Right renal pelvis (tissue), 4 donors: ENCODE data around the gene BIN1. TPM values are rescaled to one million over a fixed set of nuclear protein-coding genes. Genes with fewer than 3 reads are reported as not detected.
A peak's percentile ranks its signal among the peaks of the same experiment; 100 is the strongest.
"Not testable (repeated sequence)": the region's sequence is repeated elsewhere in the genome, so short reads cannot be mapped to it uniquely, and the experiment has no call there.

ENCODE experiments used
- DNase-seq, 4 donors: peaks; one replicate each; pipeline ENCODE4 v3.0.0-alpha.2; 2013; ENCODE audit warnings: low read depth in 4 of 4, low spot score in 3 of 4, missing footprints in 1 of 4
- polyA plus RNA-seq, 4 donors: library from polyadenylated mRNA; unstranded; fragments of 120-200 nt; gene quantifications; one replicate each; pipeline ENCODE4 v1.2.1, GENCODE V29; 2013; ENCODE audit not compliant: insufficient read length in 4 of 4

Gene BIN1
- polyA plus RNA-seq, 4 donors, result 89.2 to 142 (median 92.8) TPM

DNA sequence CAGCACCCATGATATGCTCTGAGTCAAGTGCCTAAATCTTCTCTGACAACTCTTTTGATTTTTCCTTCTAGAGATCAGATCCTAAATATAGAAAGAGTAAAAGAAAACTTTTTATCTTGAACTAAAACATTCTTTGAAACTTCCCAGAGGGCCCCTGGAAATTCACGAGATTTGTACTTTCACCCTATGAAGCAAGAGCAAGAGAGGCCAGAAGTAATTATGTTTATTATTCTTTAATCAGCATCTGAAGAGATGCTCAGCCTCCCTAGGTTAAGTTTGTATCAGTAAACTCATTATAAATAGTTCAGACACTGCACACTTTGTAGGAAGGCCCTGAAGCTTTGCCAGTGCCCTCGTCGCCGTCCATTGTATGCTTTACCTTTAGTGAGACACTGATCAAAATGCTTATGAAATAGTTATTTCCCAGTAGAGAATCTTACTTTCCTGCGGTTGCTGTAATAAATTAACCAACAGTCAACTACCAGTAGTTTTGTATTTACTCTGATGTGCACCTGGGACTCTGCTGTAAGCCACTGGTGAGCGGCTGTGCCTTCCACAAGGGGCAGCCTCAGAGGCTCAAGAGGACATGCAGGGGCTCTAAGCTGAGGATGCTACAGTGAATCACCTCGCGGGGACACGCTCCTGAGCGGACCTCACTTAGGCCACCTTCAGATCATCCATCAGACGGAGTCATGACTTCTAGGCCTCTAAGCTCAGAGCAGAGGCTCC lies 71.9 kb downstream of the BIN1 start:
- DNase-seq, result no peak

DNA sequence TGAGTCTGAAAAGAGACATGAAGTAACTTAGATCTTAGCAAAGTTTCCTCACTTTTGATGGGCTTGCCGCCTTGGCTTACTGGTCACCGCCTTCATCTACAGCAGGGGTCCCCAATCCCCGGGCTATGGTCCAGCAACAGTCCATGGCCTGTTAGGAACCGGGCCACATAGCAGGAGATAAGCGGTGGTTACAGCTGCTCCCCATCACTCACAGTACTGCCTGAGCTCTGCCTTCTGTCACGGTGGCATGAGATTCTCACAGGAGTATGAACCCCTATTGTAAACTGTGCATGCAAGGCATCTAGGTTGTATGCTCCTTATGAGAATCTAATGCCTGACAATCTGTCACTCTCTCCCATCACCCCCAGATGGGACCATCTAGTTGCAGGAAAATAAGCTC lies 72.9 kb downstream of the BIN1 start:
- no peak for DNase-seq

DNA sequence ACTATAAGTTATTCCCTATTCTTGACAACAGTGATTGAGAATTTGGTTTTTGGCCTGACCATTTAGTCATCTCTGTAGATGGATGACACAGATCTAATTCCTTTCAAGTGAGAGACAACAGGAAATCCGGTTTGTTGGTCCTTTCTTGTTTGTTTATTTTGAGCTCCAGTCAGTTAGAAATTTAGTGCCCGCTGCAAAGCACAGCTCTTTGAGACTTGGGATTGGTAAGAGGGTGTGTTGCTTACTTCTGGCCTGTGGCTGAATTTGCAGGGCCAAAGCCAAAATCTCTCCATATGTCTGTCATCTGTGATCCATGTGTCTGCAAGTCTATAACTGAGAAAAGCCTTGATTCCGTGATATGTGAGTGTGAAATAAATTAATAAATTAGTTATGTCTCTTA lies 74.3 kb downstream of the BIN1 start:
- DNase-seq, result no peak

DNA sequence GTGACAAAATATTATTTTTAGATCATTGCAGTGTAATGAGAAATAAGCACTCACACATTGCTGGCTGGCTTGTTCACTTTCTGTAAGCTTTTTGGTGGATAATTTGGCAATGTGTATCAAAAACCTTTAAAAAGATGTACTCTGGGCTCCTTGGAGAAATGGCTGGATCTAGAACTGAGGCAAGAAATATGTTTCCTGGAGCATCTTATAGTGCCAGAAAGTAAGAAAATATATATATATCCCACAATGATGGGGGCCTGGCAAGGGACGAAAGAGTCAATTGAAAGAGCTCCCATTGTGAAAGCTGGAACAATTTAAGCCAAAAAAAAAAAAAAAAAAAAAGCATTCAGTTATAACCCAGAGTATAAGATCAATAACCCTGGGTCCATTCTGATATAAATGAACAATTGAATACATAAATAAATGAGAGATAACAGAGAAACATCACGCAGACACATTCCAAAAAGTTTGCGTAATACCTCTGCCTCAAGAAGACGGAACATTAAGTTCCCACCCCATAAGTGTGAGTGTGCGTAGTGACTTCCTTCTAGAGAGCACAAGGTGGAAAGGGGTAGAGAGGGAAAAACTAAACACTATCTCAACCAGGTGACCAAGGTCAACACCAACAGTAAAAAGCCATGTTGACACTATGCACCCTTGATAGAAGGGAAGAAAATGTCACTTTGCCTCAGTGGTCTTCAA lies 77.5 kb downstream of the BIN1 start:
- no peak for DNase-seq

DNA sequence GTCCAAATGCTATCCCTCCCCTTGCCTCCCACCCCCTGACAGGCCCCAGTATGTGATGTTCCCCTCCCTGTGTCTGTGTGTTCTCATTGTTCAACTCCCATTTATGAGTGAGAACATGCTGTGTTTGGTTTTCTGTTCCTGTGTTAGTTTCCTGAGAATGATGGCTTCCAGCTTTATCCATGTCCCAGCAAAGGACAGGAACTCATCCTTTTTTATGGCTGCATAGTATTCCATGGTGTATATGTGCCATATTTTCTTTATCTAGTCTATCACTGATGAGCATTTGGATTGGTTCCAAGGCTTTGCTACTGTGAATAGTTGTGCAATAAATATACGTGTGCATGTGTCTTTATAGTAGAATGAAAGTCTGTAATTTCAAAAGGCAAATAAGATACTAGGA lies 78.2 kb downstream of the BIN1 start:
- not testable (repeated sequence) for DNase-seq

DNA sequence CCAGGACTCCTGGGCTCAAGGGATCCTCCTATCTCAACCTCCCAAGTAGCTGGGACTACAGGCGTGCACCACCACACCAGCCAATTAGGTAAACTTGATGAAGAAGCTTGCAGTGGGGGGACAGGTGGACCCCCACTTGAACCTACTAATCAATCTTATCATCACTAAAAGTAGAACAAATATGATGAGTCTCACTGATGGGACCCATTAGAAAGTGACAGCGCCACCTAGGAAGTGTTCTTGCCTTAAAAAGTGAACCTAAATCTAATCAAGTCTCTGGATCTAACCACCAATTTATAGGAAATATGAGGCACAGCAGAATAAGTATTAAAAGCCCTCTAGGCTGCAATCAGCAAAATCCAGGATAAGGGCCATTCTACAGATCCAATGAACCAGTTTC lies 79.2 kb downstream of the BIN1 start:
- DNase-seq, result no peak

DNA sequence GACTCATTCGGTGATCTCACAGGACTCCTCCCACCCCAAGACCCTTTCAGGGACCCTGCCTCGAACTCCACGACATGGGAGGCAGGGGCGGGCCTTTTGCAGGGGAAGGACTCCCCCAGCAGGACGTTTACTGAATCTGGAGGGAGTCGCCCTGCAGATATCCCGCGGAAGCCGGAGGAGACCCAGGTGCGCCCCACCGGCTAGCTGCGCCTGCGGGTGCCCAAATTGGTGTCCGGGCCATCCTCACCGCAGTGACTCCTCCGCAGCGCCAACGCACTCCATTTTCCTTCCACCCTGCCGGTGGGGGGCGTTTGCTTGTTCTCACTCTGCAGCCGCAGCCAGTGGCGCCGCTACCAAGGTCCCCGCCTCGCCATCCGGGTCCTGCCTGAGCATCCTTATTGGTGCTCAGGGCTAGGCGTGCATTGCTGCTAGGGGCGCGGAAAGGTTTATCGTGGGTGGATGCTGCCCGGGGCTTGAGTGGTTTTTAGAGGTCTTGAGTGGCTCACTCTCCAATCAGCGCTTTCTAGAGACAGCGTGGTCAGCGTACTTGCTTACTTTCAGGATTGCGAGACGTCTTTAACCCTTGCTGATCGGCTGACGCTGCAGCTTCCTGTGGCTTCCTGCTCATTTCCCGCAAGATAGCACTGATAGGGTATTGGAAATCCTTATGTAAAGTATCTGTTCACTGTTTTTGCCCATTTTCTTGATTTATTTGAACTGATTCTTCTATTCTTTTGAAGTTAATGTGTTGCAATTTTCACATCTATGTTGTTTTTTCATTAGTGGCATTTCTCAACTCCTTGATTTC lies 81.4 kb downstream of the BIN1 start:
- peak in 3 of 4 donors; percentile 50 to 62 (median 51) for DNase-seq

DNA sequence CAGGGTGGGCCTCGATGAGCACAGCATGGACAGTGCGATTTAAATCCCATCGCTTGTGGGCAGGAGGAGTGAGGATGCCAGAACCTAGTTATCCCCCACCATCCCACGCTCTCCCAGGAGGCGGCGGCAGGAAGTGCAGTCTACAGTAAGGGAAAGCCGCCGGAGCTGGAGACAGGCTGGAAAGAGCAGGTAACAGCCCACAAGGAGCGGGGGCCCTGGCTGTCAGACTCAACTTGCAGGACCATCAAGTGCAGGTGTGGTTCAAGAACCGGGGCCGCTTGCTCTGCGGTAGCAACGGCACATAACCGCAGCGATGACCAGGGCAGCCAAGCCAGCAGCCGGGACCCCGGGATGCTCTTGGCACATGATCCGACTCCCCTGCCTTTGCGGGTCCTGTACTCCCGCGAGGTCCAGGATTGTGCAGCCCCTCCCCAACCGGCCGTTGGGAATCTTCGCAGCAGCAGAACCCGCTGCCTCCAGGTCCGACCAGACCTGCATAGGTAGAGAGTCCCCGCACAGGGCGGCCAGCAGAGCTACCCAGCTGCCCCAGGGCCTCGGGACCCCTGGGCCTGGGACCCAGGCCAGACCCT lies 82.1 kb downstream of the BIN1 start:
- peak in 3 of 4 donors; percentile 31 to 37 (median 32) for DNase-seq

DNA sequence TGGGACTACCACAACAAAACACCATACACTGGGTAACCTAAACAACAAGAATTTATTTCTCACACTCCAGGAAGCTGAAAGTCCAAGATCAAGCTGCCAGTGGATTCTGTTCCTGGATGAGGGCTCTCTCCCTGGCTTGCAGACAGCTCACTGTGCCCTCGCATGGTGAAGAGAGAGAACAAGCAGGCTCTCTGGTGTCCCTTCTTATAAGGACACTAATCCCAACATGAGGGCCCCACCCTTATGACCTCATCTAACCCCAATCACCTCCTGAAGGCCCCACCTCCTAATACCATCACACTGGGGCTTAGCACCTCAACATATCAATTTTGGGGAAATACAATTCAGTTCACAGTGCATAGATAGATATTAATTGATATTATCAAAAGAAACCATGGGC lies 83.5 kb downstream of the BIN1 start:
- DNase-seq, result no peak

DNA sequence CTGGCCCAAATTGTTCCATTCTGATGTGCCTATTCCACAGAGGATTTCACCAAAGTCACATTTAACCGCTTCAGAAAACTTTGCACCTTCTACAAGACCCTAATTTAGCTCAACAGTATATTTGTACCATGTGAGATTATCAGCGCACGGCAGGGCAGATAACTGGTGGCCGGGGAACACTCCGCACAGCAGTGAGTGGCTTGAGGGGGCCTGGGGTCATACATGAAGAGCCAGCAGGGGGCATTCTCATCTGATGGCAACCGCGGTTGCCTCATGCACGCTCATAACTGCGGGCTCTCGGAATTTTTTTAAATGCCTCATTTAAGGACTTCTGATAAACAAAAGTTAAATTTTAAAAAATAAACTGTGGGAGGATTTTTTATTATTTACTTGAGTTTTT lies 84.1 kb downstream of the BIN1 start:
- DNase-seq, result no peak

DNA sequence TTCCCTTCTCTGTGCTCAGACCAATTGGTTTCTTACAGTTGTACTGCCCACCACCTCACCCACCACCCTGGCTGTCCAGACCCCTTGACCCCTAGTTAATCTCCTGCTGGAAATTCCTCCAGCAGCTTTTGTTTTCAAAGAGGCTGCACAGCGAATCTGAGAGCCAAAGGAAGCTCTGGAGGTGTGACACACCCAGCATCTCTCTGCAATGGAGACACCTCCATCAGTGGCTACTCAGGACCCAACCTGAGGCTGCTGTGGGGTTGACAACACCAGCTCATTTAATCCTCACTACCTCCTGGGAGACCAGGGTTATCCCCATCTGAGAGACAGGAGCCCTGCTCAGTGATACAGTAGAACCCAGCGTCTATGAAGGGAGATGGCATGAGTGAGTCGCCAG lies 86.4 kb downstream of the BIN1 start:
- DNase-seq, result no peak

DNA sequence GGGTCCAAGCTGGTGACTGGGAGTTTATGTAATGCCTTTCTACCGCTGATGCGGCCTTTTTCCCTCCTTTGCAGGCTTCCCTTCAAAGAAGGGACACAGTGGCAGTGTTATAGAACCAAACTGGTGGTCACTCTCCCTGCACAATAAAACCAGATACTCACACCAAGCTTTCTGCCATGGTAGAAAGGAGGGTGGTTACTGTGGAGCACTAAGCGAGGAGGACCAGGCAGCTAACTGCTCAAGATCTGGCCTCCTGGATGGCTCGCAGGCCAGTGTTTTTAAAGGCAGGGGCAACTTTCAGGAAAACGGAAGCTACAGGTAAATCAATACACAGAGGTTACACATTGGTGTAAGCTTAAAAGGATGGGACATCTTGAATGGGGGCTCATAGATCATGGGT lies 89.4 kb downstream of the BIN1 start:
- no peak for DNase-seq

DNA sequence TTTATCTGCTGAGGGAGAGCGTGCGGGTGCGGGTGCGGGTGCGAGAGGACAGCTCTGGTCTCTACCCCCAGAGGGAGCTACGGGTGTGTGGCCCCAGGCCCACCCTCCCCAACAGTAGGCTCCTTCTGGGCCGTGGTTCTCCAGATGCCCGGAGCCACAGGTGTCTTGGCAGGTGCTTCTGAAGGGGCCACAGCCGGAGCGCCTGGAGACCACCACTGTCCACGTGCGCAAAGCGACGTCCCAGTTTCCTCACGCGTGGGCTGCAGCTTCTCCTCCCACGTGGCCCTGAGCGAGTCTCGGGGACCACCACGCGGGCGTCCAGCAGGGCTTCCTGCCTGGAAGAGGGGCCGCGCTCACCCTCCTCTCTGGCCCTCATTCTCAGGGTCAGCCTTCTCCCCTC lies 90.6 kb downstream of the BIN1 start:
- no peak for DNase-seq

DNA sequence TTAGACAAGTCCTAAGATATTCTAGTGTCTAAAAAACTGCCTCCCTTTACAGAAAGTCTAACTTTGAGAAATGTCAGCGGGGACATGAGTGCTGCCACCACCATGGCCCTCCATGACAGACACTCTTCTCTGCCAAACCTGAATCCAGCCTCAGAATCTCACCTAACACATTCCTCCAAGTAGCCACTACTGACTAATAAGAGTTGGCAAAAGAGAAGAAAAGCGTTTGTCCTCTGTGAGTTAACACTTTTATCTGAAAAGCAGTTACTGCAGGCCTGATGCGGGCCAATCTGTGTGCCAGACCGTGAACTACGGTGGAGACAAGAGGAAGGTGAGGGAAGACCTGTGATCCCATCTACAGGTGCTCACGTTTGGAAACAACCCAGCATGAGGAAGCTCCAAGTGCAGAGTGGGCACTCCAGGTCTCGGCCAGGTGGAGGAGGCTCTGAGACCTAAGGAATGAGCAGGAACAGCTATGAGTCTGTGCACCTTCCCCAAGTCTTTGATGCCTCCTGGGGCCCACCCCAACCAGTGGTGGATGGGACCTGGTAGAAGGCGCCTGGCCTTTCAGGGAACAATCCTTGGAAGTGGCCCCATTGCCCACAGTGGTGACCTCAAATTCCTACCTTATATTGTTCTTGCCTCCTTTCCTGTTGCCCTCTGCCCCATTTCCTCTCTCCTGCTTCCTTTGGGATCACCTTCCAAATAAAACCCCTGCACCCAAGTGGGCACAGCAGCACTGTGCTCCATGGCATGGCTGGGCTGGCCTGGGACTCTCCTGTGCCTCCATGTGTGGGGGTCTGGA lies 91.6 kb downstream of the BIN1 start:
- no peak for DNase-seq

DNA sequence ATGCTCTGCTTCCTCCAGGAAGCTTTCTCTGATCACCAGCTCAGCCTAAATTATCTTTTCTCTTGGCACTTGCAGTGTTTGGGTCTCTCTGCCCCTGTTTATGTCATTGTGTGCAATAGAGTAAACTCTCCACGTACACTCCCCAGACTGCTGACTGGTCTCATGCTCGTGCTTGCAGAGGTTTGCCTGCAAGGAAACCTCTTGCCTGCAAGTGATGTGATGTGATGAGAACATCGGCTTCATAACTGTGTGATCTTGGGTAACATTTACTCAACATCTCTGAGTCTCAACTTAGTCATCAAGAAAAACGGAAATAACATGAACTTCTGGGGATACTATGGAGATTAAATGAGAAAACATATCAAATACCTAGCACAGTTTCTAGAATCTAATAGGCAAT lies 92.3 kb downstream of the BIN1 start:
- no peak for DNase-seq

DNA sequence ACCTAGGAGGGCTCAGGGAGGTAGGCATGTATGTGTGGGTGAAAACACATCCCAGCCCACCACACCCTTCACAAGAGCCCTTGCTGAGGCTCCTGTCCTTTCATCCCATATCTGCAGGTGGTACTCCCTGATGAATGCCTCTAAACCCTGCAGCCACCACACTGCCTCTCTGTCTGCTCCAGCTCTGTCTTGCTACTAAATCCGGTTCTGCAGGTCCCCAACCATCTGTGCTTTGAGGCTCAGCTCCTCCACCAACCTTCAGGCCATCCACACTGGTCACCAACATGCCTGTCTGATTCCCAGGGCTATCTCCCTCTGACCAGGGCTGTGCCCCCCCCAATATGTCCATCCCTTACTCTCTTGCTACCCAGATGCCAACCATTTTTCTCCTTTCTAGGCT lies 92.7 kb downstream of the BIN1 start:
- DNase-seq, result no peak

DNA sequence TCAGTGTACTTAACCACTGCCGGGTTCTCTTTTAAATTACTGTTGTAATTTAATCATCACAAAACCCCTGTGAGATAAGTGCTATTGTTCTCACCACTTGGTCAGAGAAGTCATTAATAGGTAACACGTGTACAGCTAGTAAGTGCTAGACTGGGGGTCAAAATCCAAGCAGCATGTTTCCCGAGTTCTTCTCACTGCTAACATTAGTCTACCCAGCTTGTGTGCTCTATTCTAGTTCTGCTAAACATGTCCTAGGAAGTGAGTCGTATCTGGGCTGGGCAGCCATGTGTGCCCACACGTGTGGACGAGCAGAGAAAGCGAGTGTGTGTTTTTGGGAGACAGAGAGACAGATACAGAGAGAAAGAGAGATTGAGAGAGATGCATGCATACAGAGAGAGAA lies 94.1 kb downstream of the BIN1 start:
- DNase-seq, result no peak

DNA sequence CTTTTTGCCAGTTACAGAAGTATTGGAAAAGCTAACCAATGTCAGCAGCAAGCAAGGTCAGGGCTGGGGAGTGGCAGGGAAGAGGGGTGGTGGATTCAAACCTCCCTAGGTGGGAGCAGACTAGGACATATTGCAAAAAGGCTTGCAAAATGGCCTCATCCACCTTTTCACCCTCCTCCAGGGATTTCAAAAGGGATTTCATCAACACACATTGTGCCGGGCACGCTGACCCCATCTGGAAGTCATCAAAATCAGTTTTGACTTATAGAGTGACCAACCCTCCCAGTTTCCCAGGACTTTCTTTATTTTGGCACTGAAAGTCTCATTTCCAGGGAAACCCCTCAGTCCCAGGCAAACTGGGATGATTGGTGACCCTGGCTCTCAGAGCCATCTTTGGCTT lies 94.7 kb downstream of the BIN1 start:
- DNase-seq, result no peak

DNA sequence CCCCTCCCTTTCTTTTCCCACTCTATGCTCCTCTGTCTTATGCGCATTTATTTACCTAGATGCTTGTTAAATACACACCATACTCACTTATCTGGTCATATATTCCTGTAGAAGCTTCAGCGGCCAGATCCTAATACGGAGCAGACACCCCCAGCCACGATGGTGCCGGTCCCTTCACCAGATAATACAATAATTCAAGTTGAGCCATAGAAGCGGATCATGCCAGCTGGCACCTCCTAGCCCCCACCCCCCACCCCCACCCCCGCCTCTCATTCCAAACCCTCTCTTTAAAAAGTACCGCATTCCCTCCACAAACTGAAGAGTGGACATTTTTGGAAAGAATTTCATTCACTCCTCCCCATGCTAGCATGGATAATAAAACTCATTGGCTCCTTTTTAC lies 95.2 kb downstream of the BIN1 start:
- DNase-seq, result no peak

DNA sequence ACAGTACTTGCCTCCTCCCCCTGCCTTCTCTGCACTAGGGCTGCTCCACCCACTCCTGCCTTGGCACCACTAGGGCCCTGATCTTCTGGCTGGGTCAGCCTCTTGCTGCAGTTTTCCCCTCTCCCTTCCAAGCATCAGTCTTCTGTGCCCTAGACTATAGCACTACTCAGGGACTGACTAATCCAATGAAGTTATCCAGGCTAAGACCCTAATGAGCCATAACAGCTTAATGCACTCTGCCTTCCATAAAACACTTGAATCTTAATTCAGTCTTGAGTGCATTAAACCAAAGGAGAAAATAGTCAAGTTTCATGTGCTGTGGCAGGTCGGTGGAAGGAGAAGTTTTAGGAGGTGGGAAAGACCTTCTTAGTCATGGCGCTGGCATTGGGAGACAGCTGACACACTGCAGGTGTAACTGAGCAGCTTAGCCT lies 95.7 kb downstream of the BIN1 start:
- no peak for DNase-seq
